ENCODE results near the gene GRHL1.
"Not testable (repeated sequence)": the region's sequence is repeated elsewhere in the genome, so short reads cannot be mapped to it uniquely, and the experiment has no call there.

Gene GRHL1

GRCh38 chr2:10027660-10028330 lies 76.3 kb downstream of the GRHL1 start:
- DNase-seq, result no peak

- no peak for DNase-seq
Observed at GRCh38 chr2:10028407-10028987, 77.0 kb downstream of the GRHL1 start.

GRCh38 chr2:10028988-10029874 lies 77.7 kb downstream of the GRHL1 start:
- no peak for DNase-seq

- DNase-seq, result no peak
Observed at GRCh38 chr2:10029875-10030223, 78.4 kb downstream of the GRHL1 start.

GRCh38 chr2:10030311-10030736 lies 78.8 kb downstream of the GRHL1 start:
- no peak for DNase-seq

GRCh38 chr2:10030798-10031197 lies 79.3 kb downstream of the GRHL1 start:
- DNase-seq, result not testable (repeated sequence)

GRCh38 chr2:10031886-10032745 lies 80.6 kb downstream of the GRHL1 start:
- DNase-seq, result no peak

- DNase-seq, result no peak
Observed at GRCh38 chr2:10032746-10033105, 81.2 kb downstream of the GRHL1 start.

- DNase-seq, result no peak
Observed at GRCh38 chr2:10033251-10034006, 81.9 kb downstream of the GRHL1 start.

GRCh38 chr2:10034333-10035052 lies 83.0 kb downstream of the GRHL1 start:
- DNase-seq, result no peak

- DNase-seq, result no peak
Observed at GRCh38 chr2:10035053-10035422, 83.5 kb downstream of the GRHL1 start.

- no peak for DNase-seq
Observed at GRCh38 chr2:10035633-10036032, 84.1 kb downstream of the GRHL1 start.

GRCh38 chr2:10036095-10036884 lies 84.8 kb downstream of the GRHL1 start:
- DNase-seq, result peak; percentile 28

- DNase-seq, result no peak
Observed at GRCh38 chr2:10038123-10038522, 86.6 kb downstream of the GRHL1 start.

- DNase-seq, result no peak
Observed at GRCh38 chr2:10038716-10039115, 87.2 kb downstream of the GRHL1 start.

- no peak for DNase-seq
Observed at GRCh38 chr2:10039658-10040410, 88.3 kb downstream of the GRHL1 start.

- no peak for DNase-seq
Observed at GRCh38 chr2:10041711-10042110, 90.2 kb downstream of the GRHL1 start.

GRCh38 chr2:10042301-10043161 lies 91.0 kb downstream of the GRHL1 start:
- peak; percentile 41 for DNase-seq

Data from fibroblast of skin of abdomen (primary cell).